SK-N-SH treated with all-trans-retinoic acid at 6 μM for 48 hours (cell line): Measurements from ENCODE around the gene IFTAP.

ENCODE experiments used
- CREB5 ChIP-seq: fragments of 250-450 bp; sonication (Bioruptor Pico); IDR thresholded peaks from 2 replicates; pipeline ENCODE4 v1.5.1; 2020; ENCODE audit warnings: low read depth, mild to moderate bottlenecking, moderate library complexity
- SNAI2 ChIP-seq: fragments of 250-450 bp; sonication (Bioruptor Pico); IDR thresholded peaks from 2 replicates; pipeline ENCODE4 v1.5.0; 2020; ENCODE audit warnings: mild to moderate bottlenecking, moderate library complexity

GRCh38 chr11:36591433-36591832 lies 2.9 kb upstream of the IFTAP start:
- TF ChIP-seq CREB5 (no peak), SNAI2 (CRISPR knock-in tag) (no peak)
